Measurements from ENCODE around the gene HDAC1. TPM values are rescaled to one million over a fixed set of nuclear protein-coding genes. Genes with fewer than 3 reads are reported as not detected.

Gene HDAC1
- total and polyA plus RNA-seq, 2 of the 13 experiments (the other 11 are each of a cell fraction or from before 2014, with no cell fraction given): 93.5 to 189 TPM

GRCh38 chr1:32334864-32335534 lies 43.1 kb downstream of the HDAC1 start (continued):
- no peak for TF ChIP-seq TRAFD1 (CRISPR knock-in tag; IDR thresholded peaks at IDR 0.05; ENCODE audit: borderline replicate concordance)
- 0 out of 2 replicates have a peak, but pooled peaks have one; percentile 27 for TF ChIP-seq ZNF350 (CRISPR knock-in tag; IDR thresholded peaks at IDR 0.05; ENCODE audit: borderline replicate concordance, low read depth)
- no peak for TF ChIP-seq NPAS2 (CRISPR knock-in tag; IDR thresholded peaks at IDR 0.05; ENCODE audit: borderline replicate concordance)
- TF ChIP-seq ATF3 (CRISPR knock-in tag; IDR thresholded peaks at IDR 0.05): 0 out of 2 replicates have a peak, but pooled peaks have one; percentile 21
- TF ChIP-seq, protein P1, sequence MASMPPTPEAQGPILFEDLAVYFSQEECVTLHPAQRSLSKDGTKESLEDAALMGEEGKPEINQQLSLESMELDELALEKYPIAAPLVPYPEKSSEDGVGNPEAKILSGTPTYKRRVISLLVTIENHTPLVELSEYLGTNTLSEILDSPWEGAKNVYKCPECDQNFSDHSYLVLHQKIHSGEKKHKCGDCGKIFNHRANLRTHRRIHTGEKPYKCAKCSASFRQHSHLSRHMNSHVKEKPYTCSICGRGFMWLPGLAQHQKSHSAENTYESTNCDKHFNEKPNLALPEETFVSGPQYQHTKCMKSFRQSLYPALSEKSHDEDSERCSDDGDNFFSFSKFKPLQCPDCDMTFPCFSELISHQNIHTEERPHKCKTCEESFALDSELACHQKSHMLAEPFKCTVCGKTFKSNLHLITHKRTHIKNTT (CRISPR knock-in tag; IDR thresholded peaks at IDR 0.05): no peak
- TF ChIP-seq XRCC5 (optimal IDR thresholded peaks at IDR 0.05; ENCODE audit: low read length): peak; percentile 49
- 0 out of 2 replicates have a peak, but pooled peaks have one; percentile 62 for TF ChIP-seq ZNF20 (CRISPR knock-in tag; IDR thresholded peaks at IDR 0.05)
- TF ChIP-seq, protein P2, sequence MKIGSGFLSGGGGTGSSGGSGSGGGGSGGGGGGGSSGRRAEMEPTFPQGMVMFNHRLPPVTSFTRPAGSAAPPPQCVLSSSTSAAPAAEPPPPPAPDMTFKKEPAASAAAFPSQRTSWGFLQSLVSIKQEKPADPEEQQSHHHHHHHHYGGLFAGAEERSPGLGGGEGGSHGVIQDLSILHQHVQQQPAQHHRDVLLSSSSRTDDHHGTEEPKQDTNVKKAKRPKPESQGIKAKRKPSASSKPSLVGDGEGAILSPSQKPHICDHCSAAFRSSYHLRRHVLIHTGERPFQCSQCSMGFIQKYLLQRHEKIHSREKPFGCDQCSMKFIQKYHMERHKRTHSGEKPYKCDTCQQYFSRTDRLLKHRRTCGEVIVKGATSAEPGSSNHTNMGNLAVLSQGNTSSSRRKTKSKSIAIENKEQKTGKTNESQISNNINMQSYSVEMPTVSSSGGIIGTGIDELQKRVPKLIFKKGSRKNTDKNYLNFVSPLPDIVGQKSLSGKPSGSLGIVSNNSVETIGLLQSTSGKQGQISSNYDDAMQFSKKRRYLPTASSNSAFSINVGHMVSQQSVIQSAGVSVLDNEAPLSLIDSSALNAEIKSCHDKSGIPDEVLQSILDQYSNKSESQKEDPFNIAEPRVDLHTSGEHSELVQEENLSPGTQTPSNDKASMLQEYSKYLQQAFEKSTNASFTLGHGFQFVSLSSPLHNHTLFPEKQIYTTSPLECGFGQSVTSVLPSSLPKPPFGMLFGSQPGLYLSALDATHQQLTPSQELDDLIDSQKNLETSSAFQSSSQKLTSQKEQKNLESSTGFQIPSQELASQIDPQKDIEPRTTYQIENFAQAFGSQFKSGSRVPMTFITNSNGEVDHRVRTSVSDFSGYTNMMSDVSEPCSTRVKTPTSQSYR (CRISPR knock-in tag; IDR thresholded peaks at IDR 0.05; ENCODE audit: borderline replicate concordance): peak; percentile 39; the same call in 1 of the 2 replicates
- TF ChIP-seq CBX5 (CRISPR knock-in tag; IDR thresholded peaks at IDR 0.05; ENCODE audit: borderline replicate concordance): no peak
- no peak for TF ChIP-seq ZNF7 (CRISPR knock-in tag; IDR thresholded peaks at IDR 0.05)
- TF ChIP-seq ZNF713 (CRISPR knock-in tag; IDR thresholded peaks at IDR 0.05): no peak
- TF ChIP-seq ZFP90 (CRISPR knock-in tag; IDR thresholded peaks at IDR 0.05; ENCODE audit: borderline replicate concordance): 0 out of 2 replicates have a peak, but pooled peaks have one; percentile 10
- TF ChIP-seq HOXA5 (CRISPR knock-in tag; IDR thresholded peaks at IDR 0.05): no peak
- no peak for TF ChIP-seq ZNF547 (CRISPR knock-in tag; IDR thresholded peaks at IDR 0.05)
- TF ChIP-seq REL (CRISPR knock-in tag; conservative IDR thresholded peaks at IDR 0.05): no peak
- TF ChIP-seq ZNF432 (CRISPR knock-in tag; IDR thresholded peaks at IDR 0.05; ENCODE audit: borderline replicate concordance): no peak
- 0 out of 2 replicates have a peak, but pooled peaks have one; percentile 28 for TF ChIP-seq ZBTB7A (CRISPR knock-in tag; IDR thresholded peaks at IDR 0.05)
- no peak for TF ChIP-seq ZNF512 (CRISPR knock-in tag; IDR thresholded peaks at IDR 0.05)
- no peak for TF ChIP-seq DMAP1 (CRISPR knock-in tag; IDR thresholded peaks at IDR 0.05)
- peak; percentile 74; the same call in 1 of the 2 replicates for TF ChIP-seq KAT7 (CRISPR knock-in tag; IDR thresholded peaks at IDR 0.05; ENCODE audit: borderline replicate concordance)
- TF ChIP-seq WIZ (CRISPR knock-in tag; IDR thresholded peaks at IDR 0.05): no peak
- no peak for TF ChIP-seq ZNF790 (CRISPR knock-in tag; IDR thresholded peaks at IDR 0.05; ENCODE audit: borderline replicate concordance)
- TF ChIP-seq ZSCAN20 (CRISPR knock-in tag; IDR thresholded peaks at IDR 0.05; ENCODE audit: borderline replicate concordance): no peak

All from HepG2 (cell line).